GM18951 (cell line): ENCODE results near the gene CEP250.
"Not testable (repeated sequence)": the region's sequence is repeated elsewhere in the genome, so short reads cannot be mapped to it uniquely, and the experiment has no call there.

ENCODE experiments used
- POLR2A ChIP-seq: IDR thresholded peaks from 4 replicates; pipeline ENCODE4 v1.6.1; 2011; ENCODE audit warnings: mild to moderate bottlenecking; ENCODE audit not compliant: insufficient read length, insufficient read depth; ENCODE audit errors: extremely low read depth
- in situ Hi-C: fragments of 300-500 bp; cut with MboI; formaldehyde crosslinking; loops from one replicate; pipeline ENCODE4 v1.12.0; 2022; ENCODE audit warnings: low sequenced_read_pairs, mixed read lengths, inconsistent platforms; ENCODE audit not compliant: unreplicated experiment

The CEP250 gene

GRCh38 chr20:35508493-35509218, 53.3 kb downstream of the CEP250 start:
- TF ChIP-seq POLR2A, result no peak
- in situ Hi-C loops, result no loop called here

GRCh38 chr20:35510951-35511735, 55.7 kb downstream of the CEP250 start:
- in situ Hi-C loops, result no loop called here

GRCh38 chr20:35511814-35512420, 56.5 kb downstream of the CEP250 start:
- in situ Hi-C loops, result no loop called here
- no peak for TF ChIP-seq POLR2A

More at GRCh38 chr20:35510951-35511735, 55.7 kb downstream of the CEP250 start:
- no peak for TF ChIP-seq POLR2A

DNA sequence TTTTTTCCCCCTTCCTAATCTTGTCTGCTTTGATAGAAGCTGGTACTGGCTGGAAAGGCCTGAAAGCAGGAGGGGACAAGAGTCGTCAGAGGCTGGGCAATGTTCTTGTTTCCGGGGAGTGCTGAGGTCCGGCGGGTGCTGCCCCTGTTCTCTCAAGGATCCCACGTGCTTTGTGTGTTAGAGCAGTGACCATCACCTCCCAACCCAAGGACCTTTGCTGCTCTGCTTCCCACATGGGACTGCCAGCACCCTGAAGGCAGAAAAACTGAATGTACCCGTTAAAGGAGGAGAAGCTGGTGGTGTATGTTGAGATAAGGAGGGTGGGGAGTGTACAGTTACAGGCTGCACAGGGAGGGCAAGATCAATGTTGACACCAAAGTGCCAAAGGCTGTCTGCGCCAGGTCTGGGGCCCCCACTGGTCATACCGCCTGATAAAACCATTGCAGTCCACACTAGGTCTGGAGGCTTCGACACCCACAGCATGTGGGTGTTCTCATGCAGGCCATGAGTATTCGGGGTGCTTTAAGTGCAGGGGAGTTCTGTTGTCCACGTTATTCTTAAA, 59.1 kb downstream of the CEP250 start:
- no peak for TF ChIP-seq POLR2A
- in situ Hi-C loops, result no loop called here

DNA sequence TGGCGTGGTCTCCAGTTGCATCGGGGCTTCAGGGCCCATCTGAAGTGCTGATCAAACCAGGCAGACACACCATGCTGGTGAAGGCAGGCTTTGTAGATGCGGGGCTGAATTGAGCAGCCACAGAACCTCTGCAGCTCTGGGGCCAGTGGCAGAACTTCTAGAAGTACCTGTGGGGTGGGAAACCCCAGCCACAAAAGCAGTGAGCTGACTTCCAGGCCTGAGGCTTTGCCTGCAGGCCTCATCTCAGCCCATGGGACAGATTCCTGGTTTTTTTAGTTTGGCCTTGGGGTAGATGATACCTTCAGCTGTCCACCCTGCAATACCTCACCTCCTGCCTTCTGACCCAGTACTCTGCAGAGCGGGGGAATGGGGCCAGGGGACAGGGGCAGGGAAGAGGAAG, 59.9 kb downstream of the CEP250 start:
- TF ChIP-seq POLR2A, result no peak
- in situ Hi-C loops, result no loop called here

DNA sequence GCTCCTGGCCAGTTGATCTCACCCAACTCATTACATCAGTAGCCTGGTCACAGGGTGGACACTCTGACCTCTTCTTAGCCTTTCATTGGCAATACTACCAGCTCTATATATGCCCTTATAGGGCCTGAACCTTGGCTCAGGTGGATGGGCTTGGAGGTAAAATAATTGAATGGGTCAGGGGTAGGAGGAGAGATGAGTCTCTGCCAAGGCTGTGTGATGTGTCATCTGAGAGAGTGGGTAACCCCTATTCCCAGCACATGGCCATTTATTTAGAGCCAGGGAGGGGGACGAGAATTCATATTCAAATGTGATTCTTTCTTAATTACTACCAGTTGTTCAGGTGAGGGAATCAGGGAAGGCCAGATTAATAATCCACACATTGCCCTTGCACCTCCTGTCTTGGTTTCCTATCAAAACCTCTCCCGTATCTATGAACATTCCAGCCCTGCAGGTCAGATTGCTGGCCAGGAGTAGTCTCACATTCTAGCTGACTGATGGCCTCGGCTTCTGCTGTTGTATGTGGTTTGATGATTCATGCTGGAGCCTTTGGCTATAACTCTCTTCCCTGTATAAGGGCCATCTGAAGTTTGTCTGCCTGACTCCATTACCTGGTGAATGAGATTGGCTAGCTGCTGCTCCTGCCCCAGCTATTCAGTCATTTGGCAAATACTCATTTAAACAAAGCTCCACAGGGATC, 60.7 kb downstream of the CEP250 start:
- no peak for TF ChIP-seq POLR2A
- in situ Hi-C loops, result no loop called here

DNA sequence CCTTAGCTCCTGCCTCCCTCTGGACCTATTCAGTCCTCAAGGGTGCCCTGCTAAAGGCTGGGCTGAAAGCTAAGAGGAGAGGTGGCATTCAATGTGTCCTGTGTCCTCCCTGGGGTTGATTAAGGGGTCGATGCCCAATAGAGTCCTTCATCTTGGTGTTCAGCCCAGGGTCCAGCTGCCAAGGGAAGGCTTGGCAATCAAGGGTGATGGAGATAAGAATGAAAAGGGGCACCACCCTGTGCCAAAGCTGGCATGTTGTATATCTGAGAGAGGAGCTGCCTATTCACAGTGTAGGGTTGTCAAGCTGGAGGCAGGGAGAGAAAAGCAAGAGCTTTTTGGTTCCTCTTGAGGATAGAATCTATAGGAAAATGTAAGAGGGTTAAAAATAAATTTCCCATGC, 61.7 kb downstream of the CEP250 start:
- in situ Hi-C loops, result no loop called here
- no peak for TF ChIP-seq POLR2A

- in situ Hi-C loops, result not testable (repeated sequence)
Observed at GRCh38 chr20:35517767-35518166, 62.4 kb downstream of the CEP250 start.

DNA sequence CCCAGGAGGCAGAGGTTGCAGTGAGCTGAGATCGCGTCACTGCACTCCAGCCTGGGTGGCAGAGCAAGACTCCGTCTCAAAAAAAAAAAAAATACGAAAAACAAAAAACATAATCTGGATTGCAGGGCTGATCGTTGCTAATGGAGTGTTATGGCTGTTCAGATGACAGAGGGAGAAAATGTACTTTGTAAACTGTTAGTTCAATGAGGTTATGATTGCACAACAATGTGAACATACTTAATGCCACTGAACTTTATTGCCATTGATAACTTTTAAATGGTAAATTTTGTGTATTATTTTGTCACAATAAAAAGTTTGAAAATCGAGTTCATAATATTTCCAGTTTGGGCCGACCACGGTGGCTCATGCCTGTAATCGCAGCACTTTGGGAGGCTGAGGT, 63.6 kb downstream of the CEP250 start:
- in situ Hi-C loops, result no loop called here

GRCh38 chr20:35523298-35523888, 68.0 kb downstream of the CEP250 start:
- in situ Hi-C loops, result no loop called here
- TF ChIP-seq POLR2A, result no peak

More for the DNA sequence above, 63.6 kb downstream of the CEP250 start:
- TF ChIP-seq POLR2A, result no peak

- in situ Hi-C loops, result no loop called here
- no peak for TF ChIP-seq POLR2A
Observed at GRCh38 chr20:35525639-35526038, 70.2 kb downstream of the CEP250 start.

GRCh38 chr20:35527122-35527769, 71.8 kb downstream of the CEP250 start:
- in situ Hi-C loops, result no loop called here
- TF ChIP-seq POLR2A, result no peak
